Omental fat pad (tissue), 4 donors: ENCODE results near the gene CTXN1. TPM values are rescaled to one million over a fixed set of nuclear protein-coding genes. Genes with fewer than 3 reads are reported as not detected.
A peak's percentile ranks its signal among the peaks of the same experiment; 100 is the strongest.
"Not testable (repeated sequence)": the region's sequence is repeated elsewhere in the genome, so short reads cannot be mapped to it uniquely, and the experiment has no call there.

Experiments
- ATAC-seq: fragments of 150-250 bp; one replicate; pipeline ENCODE4 v1.9.1; 2016; ENCODE audit warnings: mild to moderate bottlenecking, moderate library complexity; ENCODE audit not compliant: low FRiP score
- DNase-seq: peaks from one replicate; pipeline ENCODE4 v3.0.0-alpha.2; 2019; ENCODE audit warnings: low spot score
- total RNA-seq, 4 donors: library from RNA; depleted of rRNA; stranded (reverse); fragments of >200 nt; gene quantifications; one replicate each; pipeline ENCODE4 v1.1.0, GENCODE V29; 2016
- TF ChIP-seq, protein P1 (sequence below), 3 donors: fragments of 450-650 bp; IDR thresholded peaks; one replicate each; pipeline ENCODE4 v1.5.1; 2016 to 2017; ENCODE audit warnings: antibody characterized with exemption in 3 of 3, mild to moderate bottlenecking in 3 of 3, moderate library complexity in 2 of 3

Gene CTXN1
- total RNA-seq, 4 donors from 2014 or later, result 1.6 to 3.7 (median 2.0) TPM; not detected in 1

DNA sequence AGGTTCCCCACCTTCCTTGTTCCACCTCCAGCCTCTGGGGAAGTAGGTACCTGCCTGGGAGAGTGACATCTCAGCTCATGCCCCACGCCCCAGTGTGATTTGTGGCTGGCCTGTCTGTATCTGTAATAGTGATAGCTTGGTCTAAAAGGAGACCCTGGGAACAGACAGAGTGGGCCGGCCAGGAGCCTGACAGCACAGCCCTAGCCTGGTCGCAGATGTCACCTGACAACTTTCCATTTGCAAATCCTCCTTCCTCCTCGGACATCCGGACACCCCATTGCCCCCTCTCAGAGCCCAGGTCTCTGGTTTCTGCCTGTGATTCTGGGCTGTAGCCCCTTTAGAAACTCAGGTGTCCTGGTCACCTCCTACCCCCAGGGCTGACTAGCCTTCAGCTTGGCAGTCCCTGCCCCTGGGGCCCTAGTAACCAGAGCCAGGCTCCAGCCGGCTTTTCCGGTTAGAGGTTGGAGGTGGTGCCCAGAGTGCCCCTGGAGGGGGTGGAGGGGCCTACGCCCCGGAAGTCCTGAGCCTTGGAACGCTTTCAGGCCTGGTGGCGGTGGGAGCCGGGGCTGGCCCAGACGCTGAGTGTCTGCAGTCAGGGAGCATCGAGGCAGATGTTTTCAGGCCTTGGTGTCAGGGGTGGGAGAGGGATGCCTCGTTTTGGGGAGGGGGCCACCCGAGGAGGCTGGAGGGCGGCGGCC lies 31.2 kb downstream of the CTXN1 start:
- ATAC-seq (no peak), DNase-seq (no peak)
- TF ChIP-seq, protein P1, sequence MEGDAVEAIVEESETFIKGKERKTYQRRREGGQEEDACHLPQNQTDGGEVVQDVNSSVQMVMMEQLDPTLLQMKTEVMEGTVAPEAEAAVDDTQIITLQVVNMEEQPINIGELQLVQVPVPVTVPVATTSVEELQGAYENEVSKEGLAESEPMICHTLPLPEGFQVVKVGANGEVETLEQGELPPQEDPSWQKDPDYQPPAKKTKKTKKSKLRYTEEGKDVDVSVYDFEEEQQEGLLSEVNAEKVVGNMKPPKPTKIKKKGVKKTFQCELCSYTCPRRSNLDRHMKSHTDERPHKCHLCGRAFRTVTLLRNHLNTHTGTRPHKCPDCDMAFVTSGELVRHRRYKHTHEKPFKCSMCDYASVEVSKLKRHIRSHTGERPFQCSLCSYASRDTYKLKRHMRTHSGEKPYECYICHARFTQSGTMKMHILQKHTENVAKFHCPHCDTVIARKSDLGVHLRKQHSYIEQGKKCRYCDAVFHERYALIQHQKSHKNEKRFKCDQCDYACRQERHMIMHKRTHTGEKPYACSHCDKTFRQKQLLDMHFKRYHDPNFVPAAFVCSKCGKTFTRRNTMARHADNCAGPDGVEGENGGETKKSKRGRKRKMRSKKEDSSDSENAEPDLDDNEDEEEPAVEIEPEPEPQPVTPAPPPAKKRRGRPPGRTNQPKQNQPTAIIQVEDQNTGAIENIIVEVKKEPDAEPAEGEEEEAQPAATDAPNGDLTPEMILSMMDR (IDR thresholded peaks at IDR 0.05), result no peak

DNA sequence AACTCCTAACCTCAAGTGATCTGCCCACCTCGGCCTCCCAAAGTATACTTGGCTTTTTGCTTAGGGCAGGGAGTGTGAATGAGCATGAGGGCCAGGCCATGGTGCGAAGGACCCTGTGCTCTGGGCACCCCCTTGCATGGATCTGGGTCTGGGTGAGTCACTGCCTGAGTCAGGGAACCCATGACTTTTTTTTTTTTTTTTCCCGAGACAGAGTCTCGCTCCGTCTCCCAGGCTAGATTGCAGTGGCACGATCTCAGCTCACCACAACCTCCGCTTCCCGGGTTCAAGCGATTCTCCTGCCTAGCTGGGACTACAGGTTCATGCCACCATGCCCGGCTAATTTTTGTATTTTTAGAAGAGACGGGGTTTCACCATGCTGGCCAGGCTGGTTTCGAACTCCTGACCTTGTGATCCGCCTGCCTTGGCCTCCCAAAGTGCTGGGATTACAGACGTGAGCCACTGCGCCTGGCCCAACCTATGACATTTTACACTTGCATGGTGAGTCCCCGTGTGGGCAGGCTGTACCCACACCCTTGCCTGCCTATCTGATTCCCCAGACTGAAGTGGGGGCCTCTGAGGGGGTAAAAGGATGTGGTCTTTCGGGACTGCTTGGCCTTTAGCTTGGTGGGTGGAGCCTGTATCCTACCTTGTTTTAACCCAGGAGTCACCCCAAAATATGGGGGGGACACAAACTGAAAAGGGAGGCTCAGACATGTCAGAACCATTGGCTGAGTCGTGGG lies 32.4 kb downstream of the CTXN1 start:
- ATAC-seq, result not testable (repeated sequence)

DNA sequence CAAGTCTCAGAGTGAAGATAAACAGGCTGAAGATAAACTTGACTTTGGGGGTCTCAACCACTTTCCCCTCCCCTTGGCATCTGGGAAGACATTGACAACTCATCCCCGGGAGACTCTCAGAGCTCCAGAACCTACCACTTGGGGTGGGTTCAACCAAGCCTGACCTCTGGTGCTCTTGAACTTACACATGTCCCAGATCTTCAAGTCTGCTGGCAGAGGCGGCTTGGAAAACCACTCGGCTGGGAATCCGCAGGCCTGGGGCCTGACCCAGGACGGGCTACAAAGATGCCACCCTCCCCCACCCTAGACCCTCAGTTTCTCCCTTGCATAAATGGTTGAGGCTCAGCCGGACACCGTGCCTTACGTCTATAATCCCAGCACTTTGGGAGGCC lies 37.1 kb downstream of the CTXN1 start:
- TF ChIP-seq, protein P1 (IDR thresholded peaks at IDR 0.05), result no peak
- DNase-seq (no peak), ATAC-seq (no peak)

More for the DNA sequence above, 32.4 kb downstream of the CTXN1 start:
- not testable (repeated sequence) for DNase-seq

DNA sequence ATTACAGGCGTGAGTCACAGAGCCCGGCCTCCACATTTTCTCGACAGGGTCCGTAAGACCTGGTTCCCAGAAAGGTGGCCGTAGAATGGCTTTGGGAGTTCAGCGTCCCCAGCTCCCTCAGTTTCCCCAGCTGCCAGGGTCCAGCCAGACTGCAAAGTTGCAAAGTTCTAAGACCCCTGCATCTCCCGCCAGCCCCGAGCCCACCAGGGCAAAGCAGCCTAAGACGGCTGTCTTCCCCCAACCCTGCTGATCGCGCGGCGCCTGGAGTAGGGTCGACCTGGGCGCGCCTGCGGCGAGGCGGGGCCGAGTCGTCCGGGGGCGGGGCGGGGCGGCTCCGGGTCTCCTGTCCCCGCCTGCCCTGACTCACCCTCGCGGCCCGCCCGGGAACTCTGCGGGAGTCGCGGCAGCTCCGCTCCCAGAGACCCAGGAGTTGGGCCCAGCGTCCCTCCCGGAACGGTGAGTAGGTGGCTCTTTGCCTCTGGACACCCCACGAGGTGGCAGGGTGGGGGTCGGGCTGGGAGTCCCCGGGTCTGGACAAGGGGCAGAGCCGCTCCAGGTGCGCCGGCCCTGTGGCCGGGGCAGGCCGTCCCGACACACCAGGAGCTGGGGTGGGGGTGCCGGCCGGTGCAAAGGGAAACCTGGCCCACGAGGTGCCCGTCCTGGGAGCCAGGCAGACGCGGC lies 37.6 kb downstream of the CTXN1 start, which contains the start of gene LRRC8E:
LRRC8E (plus strand) TSS at position 366 of the 681 bp plus-strand sequence. CDS start 7,094 bp downstream, outside the sequence.
- TF ChIP-seq, protein P1 (IDR thresholded peaks at IDR 0.05), result no peak
- no peak for DNase-seq
- ATAC-seq, result peak; percentile 95

DNA sequence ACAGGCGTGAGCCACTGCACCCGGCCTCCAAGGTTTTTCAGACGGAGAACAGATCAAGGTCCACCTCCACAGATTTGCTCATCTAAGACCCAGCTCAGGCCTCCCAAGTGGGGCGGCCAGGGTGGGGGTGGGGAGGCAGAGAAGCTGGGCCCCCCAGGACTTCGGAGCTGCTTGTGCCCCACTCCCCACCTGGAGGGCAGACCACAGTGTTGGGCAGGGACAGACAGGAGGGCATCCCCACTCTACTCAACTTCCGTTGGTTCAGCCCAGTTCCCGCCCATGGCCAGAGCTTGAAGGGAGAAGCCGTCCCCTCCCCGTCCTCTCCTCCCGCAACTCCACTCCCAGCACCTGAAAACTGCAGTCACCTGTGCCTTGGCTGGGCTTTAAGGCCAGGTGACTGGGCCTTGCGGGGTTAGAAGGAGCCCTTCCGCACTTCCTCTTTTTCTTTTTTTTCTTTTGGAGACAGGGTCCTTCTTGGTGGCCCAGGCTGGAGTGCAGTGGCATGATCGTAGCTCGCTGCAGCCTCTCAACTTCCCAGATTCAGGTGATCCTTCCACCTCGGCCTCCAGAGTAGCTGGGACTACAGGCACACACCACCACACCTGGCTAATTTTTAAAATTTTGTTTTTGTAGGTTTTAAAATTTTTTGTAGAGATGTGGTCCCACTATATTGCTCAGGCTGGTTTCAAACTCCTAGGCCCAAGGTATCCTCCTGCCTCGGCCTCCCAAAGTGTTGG lies 38.4 kb downstream of the CTXN1 start:
- no peak for ATAC-seq
- TF ChIP-seq, protein P1 (IDR thresholded peaks at IDR 0.05), result no peak
- DNase-seq, result no peak

DNA sequence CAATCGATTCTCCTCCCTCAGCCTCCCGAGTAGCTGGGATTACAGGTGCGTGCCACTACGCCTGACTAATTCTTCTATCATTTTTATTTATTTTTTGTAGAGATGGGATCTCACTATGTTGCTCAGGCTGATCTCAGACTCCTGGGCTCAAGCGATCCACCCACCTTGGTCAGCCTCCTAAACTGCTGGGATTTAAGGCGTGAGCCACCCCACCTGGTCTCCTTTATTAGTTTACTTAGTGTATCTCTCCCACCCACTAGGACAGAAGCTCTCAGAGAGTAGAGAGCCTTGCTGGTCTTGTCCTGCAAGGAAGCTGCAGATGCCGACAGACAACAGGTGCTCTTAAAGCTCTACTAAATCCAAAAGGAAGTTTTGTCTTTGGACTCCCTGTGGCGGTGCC lies 40.1 kb downstream of the CTXN1 start:
- no peak for ATAC-seq
- TF ChIP-seq, protein P1 (IDR thresholded peaks at IDR 0.05), result no peak
- DNase-seq, result no peak
